Cortex of kidney (tissue), 1 donor: ENCODE data around the gene TTC28.

ENCODE experiments used
- DNase-seq: peaks from one replicate; lab custom pipeline; 2025; lab: John Stamatoyannopoulos, UW

Gene TTC28

DNA sequence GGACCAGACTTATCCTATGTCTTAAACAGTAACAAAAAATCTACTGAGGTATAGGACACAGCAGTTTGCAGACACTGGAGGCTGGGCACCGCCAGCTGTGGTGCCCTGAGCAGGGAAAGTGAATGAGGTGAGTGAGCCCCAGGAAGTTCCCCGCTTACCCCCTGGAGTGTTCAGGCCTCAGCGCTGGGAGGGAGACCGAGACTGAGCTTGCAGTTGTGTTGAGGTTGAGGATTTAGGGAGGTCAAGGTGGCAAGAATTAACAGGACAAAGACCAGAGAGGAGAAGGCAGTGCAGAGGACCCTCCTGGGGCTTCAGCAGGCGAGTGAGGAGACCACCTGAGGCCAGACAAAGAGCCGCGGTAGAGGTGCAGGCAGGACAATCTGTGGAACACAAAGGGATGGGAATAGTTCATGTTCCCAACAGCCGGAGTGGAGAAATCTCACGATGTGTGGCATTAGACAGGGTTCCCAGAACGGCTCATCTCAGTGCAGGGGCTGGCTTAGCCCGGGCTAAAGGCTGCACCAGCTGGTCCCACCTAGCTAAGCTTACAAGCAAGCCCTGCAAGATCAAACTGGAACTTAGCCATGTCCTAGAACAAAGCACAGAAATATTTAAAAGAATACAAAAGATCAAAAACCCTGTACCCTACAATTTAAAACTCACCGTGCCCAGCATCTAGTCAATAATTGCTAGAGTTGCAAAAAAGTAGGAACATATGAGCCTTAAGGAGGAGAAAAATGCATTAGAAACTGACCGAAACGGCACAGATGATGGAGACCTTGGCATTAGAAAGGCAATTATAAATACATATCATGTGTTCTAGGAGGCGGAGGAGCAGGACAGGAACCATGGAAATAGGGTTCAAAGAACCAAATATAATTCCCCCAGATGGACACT lies 713.2 kb downstream of the TTC28 start:
- no peak for DNase-seq

DNA sequence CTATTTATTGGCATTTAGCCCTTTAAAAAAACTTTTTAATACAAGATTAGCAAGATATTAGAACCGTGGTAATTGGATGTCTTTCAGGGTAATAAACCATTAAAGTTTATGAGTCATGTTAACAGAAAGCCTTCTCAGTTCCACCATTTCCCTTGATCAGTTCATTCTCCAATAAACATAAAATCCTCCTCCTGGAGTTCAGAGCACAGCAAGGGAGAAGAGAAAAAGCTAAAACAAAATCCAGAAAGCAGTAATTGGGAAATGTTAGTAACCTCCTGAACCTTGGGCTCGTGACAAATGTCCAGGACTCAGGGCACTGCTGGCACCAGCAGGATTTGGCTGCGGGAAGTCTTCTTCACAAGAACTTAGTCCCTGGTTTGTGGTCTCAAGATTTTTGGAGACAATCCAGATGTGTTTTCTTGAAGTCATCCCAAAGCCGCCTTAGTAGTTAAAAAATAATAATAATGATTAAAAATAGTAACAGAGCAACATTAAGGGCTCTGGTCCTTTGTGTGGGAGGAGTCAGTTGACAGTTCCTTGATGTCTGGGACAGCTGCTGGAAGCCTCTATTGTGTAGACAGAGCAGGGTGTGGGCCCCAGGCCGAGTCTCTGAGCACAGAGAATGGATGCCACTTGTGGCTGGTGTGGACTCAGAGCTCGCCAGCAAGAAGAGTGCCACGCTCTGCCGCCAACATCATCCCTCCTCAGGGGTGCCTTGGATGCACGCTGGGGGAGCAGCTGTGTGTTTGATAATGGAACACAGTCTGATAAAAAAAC lies 717.2 kb downstream of the TTC28 start:
- no peak for DNase-seq

DNA sequence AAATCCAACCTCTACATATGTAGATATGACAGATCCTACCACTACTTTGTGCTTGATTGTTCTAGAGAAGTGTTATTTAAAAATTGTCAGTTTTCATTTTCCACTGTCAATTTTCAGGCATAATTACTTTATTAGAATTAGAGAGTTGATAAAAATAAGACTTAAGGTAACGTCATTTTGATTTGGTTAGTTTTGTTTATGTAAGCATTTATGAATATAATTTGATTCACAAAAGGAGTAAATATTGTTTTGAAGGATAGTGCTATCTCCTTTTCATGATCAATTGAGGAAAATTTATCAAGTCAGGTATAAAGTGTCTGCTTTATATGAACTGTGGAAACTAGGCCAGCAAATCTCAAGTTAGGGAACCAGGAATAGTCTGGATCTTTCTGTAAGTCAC lies 718.0 kb downstream of the TTC28 start:
- DNase-seq, result no peak

DNA sequence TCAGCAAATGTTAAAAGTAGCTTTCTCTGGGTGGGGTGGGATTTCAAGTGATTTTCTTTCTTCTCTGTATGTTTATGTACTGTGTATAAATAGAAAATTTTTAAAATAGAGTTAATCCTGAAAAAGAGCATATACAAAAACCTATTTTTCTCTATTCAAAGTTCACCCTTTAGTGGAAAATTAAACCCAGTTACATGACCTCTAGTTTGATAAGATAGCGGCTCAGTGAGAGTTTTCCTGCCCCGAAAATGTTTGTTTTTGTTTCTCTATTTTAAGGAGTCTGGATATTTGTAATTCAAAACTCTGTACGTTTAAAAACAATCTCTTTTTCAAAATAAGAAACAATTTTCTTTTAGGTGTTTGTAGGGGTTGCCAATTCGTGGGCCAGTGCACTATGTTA lies 718.5 kb downstream of the TTC28 start:
- DNase-seq, result no peak

DNA sequence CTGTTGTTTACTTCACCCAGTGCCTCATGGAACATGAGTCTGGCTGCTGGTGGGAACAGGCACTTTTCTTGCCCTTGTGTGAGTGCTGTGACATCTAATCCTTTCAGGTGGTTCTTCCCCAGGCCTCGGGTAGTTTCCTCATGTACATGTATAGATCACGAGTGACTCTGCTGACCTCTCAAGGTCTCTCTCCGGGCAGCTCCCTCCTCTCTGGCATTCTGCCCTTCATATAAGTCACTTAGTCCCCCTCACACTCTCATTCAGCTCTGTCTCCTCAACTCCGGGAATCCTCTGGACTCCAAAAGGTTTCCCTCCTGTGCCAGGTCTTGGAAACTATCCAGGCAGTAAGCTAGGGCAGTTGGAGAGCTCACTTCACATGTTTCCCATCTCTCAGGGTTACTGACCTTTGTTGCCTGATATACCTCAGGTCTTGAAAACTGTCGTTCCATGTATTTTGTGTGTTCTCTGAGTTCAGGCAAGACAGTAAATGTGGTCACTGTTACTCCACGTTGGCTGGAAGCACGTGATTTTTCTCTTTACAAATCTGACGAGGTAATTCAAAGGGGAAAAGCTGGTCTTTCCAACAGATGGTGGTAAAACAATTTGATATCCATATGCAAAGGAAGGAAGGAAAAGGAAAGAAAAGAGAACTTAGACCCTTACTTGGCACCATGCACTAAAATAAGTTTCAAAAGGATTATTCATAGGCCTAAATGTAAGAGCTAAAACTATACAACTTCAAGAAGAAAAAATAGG lies 720.1 kb downstream of the TTC28 start:
- no peak for DNase-seq

DNA sequence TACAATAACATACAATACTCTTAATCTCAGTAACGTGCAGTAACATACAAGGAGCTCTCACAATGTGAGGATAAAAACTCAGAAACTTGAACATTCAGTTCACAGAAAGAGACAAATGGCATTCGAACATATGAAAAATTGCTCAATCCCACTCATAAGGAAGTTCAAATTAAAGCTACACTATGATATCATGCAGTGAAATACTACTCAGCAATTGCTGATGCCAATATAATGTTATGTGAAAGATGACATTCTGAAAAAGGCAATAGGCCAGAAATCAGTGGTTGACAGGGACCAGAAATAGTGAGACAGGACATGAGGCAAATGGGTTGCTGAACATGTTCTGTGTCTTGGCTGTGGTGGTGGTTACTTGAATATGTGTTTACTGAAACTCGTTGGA lies 726.9 kb downstream of the TTC28 start:
- no peak for DNase-seq

DNA sequence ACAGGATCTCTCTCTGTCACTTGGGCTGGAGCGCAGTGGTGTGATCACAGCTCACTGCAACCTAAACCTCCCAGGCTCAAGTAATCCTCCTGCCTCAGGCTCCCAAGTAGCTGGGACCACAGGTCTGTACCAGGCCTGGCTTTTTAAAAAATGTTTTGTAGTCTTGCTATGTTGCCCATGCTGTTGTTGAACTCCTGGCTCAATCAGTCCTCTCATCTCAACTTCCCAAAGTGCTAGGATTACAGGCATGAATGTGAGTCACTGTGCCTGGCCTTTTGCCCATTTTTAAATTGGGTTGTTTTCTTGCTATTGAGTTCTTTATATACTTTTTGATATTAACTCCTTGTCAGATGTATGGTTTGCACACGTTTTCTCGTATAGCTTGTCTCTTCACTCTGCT lies 727.5 kb downstream of the TTC28 start:
- no peak for DNase-seq

DNA sequence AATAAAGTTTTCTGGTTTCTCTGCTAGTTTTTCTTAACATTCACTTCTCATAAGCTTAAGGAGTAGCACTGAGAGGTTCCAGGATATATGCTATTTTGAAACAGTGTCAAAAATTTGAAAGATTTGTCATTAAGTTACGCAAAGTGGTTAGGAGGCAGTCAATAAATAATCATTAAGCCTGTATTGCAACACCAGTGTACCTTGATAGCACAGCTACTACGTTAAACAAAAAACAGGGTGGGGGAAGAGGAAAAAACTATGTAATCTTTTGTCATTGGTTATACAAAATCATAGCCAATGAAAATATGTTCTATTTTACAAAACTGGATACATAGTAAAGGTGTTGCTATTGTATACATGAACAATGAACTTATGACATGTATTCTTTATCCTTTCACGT lies 730.2 kb downstream of the TTC28 start:
- DNase-seq, result no peak

DNA sequence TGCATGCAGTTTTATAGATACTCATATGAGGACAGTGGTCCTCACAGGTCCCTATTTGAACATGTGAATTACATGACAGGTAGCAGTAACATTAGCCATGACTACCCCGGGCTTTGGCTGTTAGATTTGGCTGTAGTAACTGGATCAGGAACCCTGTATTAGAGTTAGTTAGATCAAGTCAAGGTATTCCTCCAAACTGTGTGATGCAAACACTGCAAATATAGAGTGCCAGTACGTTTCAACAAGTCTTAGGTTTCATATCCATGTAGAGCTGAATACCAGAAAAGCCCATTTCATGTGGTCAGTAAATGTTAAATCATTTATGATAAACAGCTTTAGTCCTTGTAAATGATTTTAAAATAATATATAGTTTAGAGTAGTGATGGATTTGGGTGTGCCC lies 731.1 kb downstream of the TTC28 start:
- DNase-seq, result no peak

DNA sequence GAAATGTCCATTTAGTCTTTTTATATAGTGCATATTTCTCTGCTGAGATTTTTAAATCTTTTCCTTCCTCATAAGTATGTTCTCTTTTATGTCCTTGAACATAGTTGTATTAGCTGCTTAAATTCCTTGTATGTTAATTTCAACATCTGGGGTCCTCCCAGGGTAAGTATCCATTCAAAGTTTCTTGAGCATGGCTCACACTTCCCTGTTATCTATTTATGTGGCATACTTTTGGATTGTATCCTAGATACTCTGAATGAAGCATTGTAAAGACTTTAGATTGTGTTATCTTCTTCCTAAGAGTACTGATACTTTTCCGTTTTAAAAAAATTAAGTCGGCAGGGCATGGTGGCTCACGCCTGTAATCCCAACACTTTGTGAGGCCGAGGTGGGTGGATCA lies 732.2 kb downstream of the TTC28 start:
- DNase-seq, result no peak

DNA sequence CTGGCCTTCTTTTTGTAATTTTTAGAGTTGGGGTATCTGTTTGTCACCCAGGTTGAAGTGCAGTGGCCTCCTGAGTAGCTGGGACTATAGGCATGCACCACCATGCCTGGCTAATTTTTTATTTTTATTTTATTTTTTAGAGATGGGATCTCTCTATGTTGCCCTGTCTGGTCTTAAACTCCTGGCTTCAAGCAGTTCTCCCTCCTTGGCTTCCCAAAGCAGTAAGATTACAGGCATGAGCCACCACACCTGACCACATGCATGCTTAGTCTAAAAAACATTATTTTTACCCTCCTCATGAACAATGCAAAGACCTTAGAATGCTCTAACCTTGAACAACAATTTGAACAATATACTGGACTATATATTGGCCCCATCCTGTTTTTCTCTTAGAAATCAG lies 738.5 kb downstream of the TTC28 start:
- DNase-seq, result no peak

DNA sequence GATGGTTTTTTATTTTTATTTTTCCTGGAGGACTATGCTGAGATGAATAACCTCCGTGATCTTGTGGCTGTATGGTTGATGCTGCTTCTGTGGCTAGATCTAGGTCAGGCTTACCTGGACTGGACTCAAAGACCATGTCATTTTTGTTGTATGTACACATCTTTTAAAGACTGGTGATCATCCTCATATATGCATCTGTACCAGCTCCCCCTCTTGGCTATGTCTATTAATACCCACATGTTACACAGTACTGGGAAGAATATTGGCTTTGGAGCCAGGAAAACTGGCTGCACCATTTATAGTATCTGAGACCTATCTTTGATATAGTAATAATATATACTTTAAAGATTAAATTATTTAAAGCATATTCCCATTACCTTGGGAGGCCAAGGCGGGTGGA lies 742.2 kb downstream of the TTC28 start:
- no peak for DNase-seq

DNA sequence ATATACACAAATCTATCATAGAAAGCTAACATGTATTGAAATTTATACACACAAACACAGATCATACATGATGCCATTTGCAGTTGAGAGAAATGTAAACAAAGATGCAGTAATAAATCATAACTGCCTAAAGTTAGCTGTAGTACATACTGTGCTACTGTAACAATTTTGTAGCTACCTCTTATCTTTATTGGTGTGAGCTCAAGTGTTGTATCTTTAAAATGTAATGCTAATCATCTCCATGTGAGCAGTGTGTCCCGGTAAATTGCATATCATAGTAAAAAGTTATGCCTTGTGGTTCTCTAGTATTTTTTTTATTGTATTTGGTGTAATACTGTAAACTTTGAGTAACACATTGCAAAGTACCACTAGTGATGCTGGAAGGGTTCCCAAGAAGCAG lies 743.7 kb downstream of the TTC28 start:
- DNase-seq, result no peak

DNA sequence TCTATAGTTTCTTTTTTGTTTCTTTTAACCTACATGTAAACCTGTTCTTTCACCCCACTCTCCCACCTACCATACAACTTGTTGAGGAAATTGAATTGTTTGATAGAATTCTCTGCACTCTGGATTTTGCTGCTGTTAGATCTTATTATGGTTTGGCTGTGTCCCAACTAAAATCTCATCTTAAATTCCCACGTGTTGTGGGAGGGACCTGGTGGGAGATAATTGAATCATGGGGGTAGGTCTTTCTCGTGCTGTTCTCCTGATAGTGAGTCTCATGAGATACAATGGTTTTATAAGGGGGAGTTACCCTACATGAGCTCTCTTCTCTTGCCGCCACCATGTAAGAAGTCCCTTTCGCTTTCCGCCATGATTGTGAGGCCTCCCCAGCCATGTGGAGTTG lies 745.6 kb downstream of the TTC28 start:
- DNase-seq, result no peak

DNA sequence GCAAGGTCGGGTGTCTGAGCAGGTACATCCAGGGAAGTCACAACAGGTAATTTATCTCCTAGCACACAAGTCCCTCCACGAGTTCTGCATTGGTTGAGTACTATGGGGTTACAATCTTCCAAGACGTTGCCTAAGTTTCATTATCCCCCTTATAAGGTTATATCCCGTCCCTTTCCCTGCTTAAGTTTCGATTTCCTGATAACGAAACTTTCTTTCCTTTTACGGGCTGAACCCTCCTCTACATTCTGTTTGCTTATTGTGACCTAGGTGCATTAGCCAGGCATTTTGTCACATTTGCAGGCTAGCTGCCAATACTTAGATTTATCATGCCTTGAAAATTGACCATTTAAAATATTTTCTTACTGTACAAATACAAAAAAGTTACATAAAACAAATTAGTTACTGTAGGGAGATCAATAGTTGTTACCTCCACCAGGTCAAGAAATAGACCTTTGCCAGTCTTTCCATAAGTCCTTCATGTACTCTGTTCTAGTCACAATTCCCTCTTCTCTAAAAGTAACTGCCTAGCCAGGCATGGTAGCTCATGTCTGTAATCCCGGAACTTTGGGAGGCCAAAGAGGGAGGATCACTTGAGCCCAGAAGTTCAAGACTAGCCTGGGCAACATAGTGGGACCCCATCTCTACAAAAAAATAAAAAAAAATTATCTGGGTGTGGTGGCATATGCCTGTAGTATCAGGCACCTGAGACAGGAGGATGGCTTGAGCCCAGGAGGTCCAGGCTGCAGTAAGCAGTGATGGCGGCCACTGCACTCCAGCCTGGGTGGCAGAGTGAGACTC lies 746.3 kb downstream of the TTC28 start:
- DNase-seq, result no peak

DNA sequence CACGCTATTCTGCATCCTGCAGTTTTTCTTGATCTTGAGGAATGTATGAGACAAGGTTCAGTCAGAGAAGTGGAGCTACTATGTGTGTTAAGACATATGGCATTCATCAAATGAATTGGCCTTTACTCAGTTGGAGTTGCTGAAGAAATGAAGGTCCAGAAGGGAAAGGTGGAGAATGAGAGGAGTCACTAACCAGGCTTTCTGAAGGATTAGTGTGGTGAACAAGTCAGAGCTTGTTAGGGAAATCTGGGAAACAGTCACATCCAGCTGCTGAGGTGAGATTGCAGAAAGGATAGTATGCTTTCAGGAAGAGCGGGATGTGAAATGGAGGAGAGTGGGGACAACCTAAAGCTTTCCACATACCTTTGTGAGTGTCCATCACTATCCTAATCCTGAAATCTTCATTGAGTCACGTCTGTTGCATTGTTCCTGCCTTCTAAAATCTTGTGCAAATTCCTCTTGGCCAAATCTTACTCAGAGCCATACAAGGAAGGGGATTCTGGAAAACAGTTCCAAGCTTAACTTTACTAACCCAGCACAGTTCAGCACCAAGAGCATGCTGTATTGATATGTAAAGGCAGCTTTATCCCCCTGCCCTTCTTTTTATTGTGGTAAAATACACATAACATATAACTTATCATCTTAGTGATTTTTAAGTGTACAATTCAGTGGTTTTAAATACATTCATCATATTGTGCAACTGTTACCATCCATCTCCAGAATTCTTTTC lies 749.1 kb downstream of the TTC28 start:
- DNase-seq, result no peak
